Measurements from ENCODE around the gene PIP5K1C. TPM values are rescaled to one million over a fixed set of nuclear protein-coding genes. Genes with fewer than 3 reads are reported as not detected.

The PIP5K1C gene
- total and polyA plus RNA-seq, 9 of the 15 experiments (the other 6 are each of a cell fraction or from before 2014, with no cell fraction given), result 0.38 to 22.1 (median 4.1) TPM

DNA sequence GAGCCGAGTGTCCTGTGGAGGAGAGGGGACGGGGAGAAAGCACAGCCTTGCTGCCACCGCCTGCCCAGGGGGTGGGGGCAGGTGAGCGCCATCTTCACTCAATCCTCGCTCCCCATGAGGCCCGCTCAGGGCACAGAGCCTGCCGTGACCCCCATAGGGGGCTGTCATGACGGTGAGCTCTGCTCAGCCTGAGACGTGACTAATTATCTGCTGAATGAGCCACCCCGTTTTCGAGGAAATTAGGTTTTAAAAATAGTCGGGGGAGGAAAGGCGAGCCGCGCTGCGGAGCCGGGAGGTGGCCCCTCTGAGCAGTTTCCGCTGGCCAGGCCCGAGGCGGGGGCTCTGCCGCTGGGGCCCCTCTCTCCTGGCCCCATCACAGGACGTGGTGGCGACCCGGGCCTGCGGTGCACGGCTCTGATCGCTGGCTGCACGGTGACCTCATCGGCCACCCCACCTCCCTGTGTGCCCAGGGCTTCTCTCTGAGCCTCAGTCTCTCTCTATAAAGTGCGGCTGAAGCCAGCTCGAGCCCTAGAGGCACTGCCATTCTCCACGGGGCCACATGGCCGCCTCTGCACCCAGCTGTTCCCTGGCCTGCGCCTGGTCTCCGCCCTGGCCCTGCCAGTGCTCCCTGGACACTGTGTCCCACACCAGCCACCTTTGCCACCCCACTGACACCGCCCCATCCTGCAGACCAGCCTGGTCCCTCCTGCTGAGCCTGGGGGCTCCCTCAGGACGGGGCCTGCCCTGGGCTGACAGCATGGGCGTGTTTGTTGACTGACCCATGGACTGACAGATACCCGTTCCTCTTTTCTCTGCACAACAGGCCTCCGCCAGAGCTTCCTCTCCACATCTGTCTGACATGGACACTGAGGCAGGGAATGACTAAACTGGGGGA, 28.3 kb downstream of the PIP5K1C start (continued):
- TF ChIP-seq, protein P1, sequence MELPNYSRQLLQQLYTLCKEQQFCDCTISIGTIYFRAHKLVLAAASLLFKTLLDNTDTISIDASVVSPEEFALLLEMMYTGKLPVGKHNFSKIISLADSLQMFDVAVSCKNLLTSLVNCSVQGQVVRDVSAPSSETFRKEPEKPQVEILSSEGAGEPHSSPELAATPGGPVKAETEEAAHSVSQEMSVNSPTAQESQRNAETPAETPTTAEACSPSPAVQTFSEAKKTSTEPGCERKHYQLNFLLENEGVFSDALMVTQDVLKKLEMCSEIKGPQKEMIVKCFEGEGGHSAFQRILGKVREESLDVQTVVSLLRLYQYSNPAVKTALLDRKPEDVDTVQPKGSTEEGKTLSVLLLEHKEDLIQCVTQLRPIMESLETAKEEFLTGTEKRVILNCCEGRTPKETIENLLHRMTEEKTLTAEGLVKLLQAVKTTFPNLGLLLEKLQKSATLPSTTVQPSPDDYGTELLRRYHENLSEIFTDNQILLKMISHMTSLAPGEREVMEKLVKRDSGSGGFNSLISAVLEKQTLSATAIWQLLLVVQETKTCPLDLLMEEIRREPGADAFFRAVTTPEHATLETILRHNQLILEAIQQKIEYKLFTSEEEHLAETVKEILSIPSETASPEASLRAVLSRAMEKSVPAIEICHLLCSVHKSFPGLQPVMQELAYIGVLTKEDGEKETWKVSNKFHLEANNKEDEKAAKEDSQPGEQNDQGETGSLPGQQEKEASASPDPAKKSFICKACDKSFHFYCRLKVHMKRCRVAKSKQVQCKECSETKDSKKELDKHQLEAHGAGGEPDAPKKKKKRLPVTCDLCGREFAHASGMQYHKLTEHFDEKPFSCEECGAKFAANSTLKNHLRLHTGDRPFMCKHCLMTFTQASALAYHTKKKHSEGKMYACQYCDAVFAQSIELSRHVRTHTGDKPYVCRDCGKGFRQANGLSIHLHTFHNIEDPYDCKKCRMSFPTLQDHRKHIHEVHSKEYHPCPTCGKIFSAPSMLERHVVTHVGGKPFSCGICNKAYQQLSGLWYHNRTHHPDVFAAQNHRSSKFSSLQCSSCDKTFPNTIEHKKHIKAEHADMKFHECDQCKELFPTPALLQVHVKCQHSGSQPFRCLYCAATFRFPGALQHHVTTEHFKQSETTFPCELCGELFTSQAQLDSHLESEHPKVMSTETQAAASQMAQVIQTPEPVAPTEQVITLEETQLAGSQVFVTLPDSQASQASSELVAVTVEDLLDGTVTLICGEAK (IDR thresholded peaks at IDR 0.05), result no peak
- TF ChIP-seq, protein P1 (CRISPR knock-in tag; IDR thresholded peaks at IDR 0.05), result no peak
- TF ChIP-seq ADNP (tag; IDR thresholded peaks at IDR 0.05) (no peak), PHB2 (IDR thresholded peaks at IDR 0.05; ENCODE audit: low read depth) (no peak), ZNF79 (CRISPR knock-in tag; IDR thresholded peaks at IDR 0.05; ENCODE audit: low read depth) (no peak), HDAC8 (tag; IDR thresholded peaks at IDR 0.05) (no peak), MTA2 (IDR thresholded peaks at IDR 0.05; ENCODE audit: low read depth) (no peak), E2F5 (CRISPR knock-in tag; IDR thresholded peaks at IDR 0.05) (no peak), PURB (CRISPR knock-in tag; IDR thresholded peaks at IDR 0.05; ENCODE audit: low read depth) (no peak), HNRNPL (IDR thresholded peaks at IDR 0.05; ENCODE audit: low read depth, low read length) (no peak), BHLHE40 (IDR thresholded peaks at IDR 0.05; ENCODE audit: low read length) (no peak), CHD2 (IDR thresholded peaks at IDR 0.05; ENCODE audit: low read depth, low read length) (no peak), NFATC3 (IDR thresholded peaks at IDR 0.05) (no peak), CBFA2T2 (conservative IDR thresholded peaks at IDR 0.05) (no peak)
- TF ChIP-seq, protein P2, sequence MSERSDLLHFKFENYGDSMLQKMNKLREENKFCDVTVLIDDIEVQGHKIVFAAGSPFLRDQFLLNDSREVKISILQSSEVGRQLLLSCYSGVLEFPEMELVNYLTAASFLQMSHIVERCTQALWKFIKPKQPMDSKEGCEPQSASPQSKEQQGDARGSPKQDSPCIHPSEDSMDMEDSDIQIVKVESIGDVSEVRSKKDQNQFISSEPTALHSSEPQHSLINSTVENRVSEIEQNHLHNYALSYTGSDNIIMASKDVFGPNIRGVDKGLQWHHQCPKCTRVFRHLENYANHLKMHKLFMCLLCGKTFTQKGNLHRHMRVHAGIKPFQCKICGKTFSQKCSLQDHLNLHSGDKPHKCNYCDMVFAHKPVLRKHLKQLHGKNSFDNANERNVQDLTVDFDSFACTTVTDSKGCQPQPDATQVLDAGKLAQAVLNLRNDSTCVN (CRISPR knock-in tag; IDR thresholded peaks at IDR 0.05), result no peak
- TF ChIP-seq, protein P3, sequence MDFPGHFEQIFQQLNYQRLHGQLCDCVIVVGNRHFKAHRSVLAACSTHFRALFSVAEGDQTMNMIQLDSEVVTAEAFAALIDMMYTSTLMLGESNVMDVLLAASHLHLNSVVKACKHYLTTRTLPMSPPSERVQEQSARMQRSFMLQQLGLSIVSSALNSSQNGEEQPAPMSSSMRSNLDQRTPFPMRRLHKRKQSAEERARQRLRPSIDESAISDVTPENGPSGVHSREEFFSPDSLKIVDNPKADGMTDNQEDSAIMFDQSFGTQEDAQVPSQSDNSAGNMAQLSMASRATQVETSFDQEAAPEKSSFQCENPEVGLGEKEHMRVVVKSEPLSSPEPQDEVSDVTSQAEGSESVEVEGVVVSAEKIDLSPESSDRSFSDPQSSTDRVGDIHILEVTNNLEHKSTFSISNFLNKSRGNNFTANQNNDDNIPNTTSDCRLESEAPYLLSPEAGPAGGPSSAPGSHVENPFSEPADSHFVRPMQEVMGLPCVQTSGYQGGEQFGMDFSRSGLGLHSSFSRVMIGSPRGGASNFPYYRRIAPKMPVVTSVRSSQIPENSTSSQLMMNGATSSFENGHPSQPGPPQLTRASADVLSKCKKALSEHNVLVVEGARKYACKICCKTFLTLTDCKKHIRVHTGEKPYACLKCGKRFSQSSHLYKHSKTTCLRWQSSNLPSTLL (IDR thresholded peaks at IDR 0.05), result no peak
